ENCODE measurements around the gene STAU1.

DNA sequence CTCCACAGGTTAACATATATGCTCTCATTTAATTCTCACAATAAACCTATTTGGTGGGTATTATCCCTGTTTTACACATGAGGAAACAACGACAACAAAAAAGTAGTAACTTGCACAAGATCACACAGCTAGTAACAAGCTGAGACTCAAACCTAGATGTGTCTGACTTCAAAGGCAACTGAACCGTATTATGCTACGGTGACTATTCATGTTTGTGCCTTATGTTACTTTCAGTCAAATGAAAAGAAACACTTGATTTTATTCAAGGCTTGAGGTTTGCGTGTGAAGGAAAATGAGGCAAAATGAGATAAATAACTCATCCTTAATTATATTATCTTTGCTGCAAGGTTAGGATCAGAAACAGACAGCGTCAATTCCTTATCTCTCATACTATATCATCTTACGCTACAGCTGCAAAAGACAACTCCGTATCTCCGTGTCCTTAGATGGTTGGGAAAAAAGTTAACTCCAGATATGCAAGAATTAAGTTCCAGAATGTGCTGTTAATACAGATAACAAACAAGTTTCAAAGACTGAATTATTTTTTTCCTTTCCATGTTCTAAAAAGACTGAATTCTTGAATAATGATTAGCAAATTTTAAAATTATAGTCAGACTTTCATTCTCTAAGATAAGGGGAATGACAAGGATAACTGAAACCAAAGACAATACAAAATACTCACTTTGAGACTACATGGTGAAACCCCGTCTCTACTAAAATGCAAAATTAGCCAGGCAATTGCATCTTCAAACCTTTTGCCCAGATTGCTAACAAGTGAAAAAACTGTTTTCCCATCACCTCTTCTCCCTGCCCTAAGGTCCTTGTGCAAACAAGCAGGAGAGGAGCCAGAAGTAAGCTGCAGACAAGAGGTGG is 27.8 kb downstream of the STAU1 start:
- TF ChIP-seq EZH2 (IDR thresholded peaks at IDR 0.05; ENCODE audit: insufficient read depth, poor library complexity, severe bottlenecking) (no peak), EZH2phosphoT487 (IDR thresholded peaks at IDR 0.05; ENCODE audit: insufficient read depth, low read depth) (no peak)

Measured in GM23248 (cell line).